Panc1 (cell line): ENCODE results near the gene DYRK1A. TPM values are rescaled to one million over a fixed set of nuclear protein-coding genes. Genes with fewer than 3 reads are reported as not detected.

Experiments
- ATAC-seq: fragments of 200-7000 bp; cut with Tn5 transposase; 2 replicates; pipeline ENCODE4 v1.9.1; 2020; ENCODE audit warnings: mild to moderate bottlenecking, moderate library complexity
- BruUV-seq: library from RNA; stranded (reverse); fragments of 400-500 nt; replicated peaks from 2 replicates; lab custom pipeline; 2021; lab: Mats Ljungman, UMichigan
- CTCF ChIA-PET: fragments of 300-600 bp; sonication (Branson Sonifier 250); formaldehyde crosslinking; loops from one replicate; lab custom pipeline; 2022; ENCODE audit warnings: antibody characterized with exemption; lab: Charles Lee
- POLR2A ChIA-PET: fragments of 300-600 bp; sonication (Branson Sonifier 250); formaldehyde crosslinking; loops from one replicate; lab custom pipeline; 2022; ENCODE audit warnings: antibody characterized with exemption; lab: Charles Lee
- DNase-seq: peaks from one replicate; pipeline ENCODE4 v3.0.0-alpha.2; 2010; ENCODE audit warnings: low read depth, low spot score
- H3K27ac ChIP-seq: 2 replicates; pipeline ENCODE4 v1.5.1; 2011; ENCODE audit warnings: mild to moderate bottlenecking, low read length, inconsistent platforms
- H3K27me3 ChIP-seq: fragments of 200-500 bp; sonication (Bioruptor generic); 2 replicates; pipeline ENCODE4 v1.6.0; 2014; ENCODE audit warnings: low read length, inconsistent platforms; ENCODE audit not compliant: control insufficient read depth, insufficient read depth
- H3K36me3 ChIP-seq: fragments of 200-500 bp; sonication (Bioruptor generic); 2 replicates; pipeline ENCODE4 v1.5.1; 2014; ENCODE audit warnings: inconsistent platforms, mild to moderate bottlenecking, low read length, moderate library complexity; ENCODE audit not compliant: control insufficient read depth, insufficient read depth
- H3K4me1 ChIP-seq: 2 replicates; pipeline ENCODE4 v1.5.1; 2011; ENCODE audit warnings: inconsistent platforms, mild to moderate bottlenecking, low read length, moderate library complexity; ENCODE audit not compliant: control insufficient read depth, insufficient read depth
- H3K4me3 ChIP-seq, 2 experiments: 2 replicates each; pipeline ENCODE4 v1.5.1; 2011 to 2012; ENCODE audit warnings: low read depth in 2 of 2, low read length in 2 of 2, mild to moderate bottlenecking in 2 of 2, inconsistent platforms in 1 of 2, moderate library complexity in 1 of 2
- H3K9me3 ChIP-seq: fragments of 200-500 bp; sonication (Bioruptor generic); 2 replicates; pipeline ENCODE4 v1.5.1; 2014; ENCODE audit warnings: low read depth, mild to moderate bottlenecking, inconsistent platforms, low read length, moderate library complexity; ENCODE audit not compliant: control insufficient read depth, insufficient read depth
- CTCF ChIP-seq: fragments of 450-650 bp; IDR thresholded peaks from 2 replicates; pipeline ENCODE4 v1.5.1; 2017; ENCODE audit warnings: mild to moderate bottlenecking
- POLR2AphosphoS5 ChIP-seq: IDR thresholded peaks from 2 replicates; pipeline ENCODE4 v1.6.1; 2012; ENCODE audit warnings: mild to moderate bottlenecking, low read depth, low read length, moderate library complexity
- REST ChIP-seq, 2 experiments: IDR thresholded peaks; 2 replicates each; pipeline ENCODE4 v1.6.1; 2011 to 2012; ENCODE audit warnings: low read depth in 2 of 2, control low read depth in 1 of 2, low read length in 1 of 2, mild to moderate bottlenecking in 1 of 2, moderate library complexity in 1 of 2; ENCODE audit not compliant: insufficient read depth in 1 of 2
- SIN3A ChIP-seq: IDR thresholded peaks from 2 replicates; pipeline ENCODE4 v1.6.1; 2012; ENCODE audit warnings: low read depth, mild to moderate bottlenecking, low read length, moderate library complexity, borderline replicate concordance; ENCODE audit not compliant: insufficient read depth
- TCF7L2 ChIP-seq: IDR thresholded peaks from 2 replicates; pipeline ENCODE4 v1.6.1; 2011; ENCODE audit warnings: mild to moderate bottlenecking, low read depth, low read length, inconsistent platforms
- in situ Hi-C: cut with HindIII; loops from 2 replicates; pipeline ENCODE4 v1.10.0; 2016; ENCODE audit warnings: low sequenced_read_pairs, low pct_unique_long_range_greater_than_20kb
- intact Hi-C: fragments of 100-400 bp; cut with micrococcal nuclease; formaldehyde crosslinking; loops from one replicate; pipeline ENCODE4 v1.10.0; 2022; ENCODE audit not compliant: unreplicated experiment
- total RNA-seq: library from RNA; stranded (reverse); gene quantifications from one replicate; pipeline ENCODE4 v1.2.1, GENCODE V29; 2021; ENCODE audit not compliant: unreplicated experiment

DYRK1A gene
- total RNA-seq, 1 experiment from 2014 or later, result 36.1 TPM

- intact Hi-C loops, result no loop called here
- no TSS peak for BruUV-seq
Observed at GRCh38 chr21:37335053-37335452, 31.5 kb upstream of the DYRK1A start.

GRCh38 chr21:37337179-37337578, 29.4 kb upstream of the DYRK1A start:
- H3K4me3 ChIP-seq, result no peak overlapping the region
- ChIA-PET CTCF (no interaction called here), POLR2A (no interaction called here)
- H3K27me3 ChIP-seq, result no peaks in the 10 kb centered on the region
- BruUV-seq, result no TSS peak
- DNase-seq, result no peak
- ATAC-seq, result no peak
- H3K27ac ChIP-seq, result no peak overlapping the region
- intact Hi-C loops, result no loop called here
- in situ Hi-C loops, result no loop called here
- H3K9me3 ChIP-seq, result no peaks in the 10 kb centered on the region
- H3K4me1 ChIP-seq, result peaks cover 18% of the 10 kb centered on the region
- no peaks in the 10 kb centered on the region for H3K36me3 ChIP-seq
- TF ChIP-seq TCF7L2 (no peak), REST (IDR thresholded peaks at IDR 0.05; ENCODE audit: insufficient read depth in 1 of 2, low read depth in 2 of 2, low read length in 1 of 2) (no peak), SIN3A (no peak), CTCF (no peak), POLR2AphosphoS5 (no peak)

More at GRCh38 chr21:37335053-37335452, 31.5 kb upstream of the DYRK1A start:
- POLR2A ChIA-PET, result no interaction called here
- Histone ChIP-seq H3K4me1 (peaks cover 18% of the 10 kb centered on the region), H3K36me3 (no peaks in the 10 kb centered on the region), H3K9me3 (no peaks in the 10 kb centered on the region), H3K27ac (no peak overlapping the region; the same call in 1 of the 2 replicates), H3K27me3 (no peaks in the 10 kb centered on the region), H3K4me3 (no peak overlapping the region)
- TF ChIP-seq CTCF (no peak), SIN3A (no peak), POLR2AphosphoS5 (no peak), TCF7L2 (no peak), REST (IDR thresholded peaks at IDR 0.05; ENCODE audit: insufficient read depth in 1 of 2, low read depth in 2 of 2, low read length in 1 of 2) (no peak)
- CTCF ChIA-PET, result no interaction called here
- in situ Hi-C loops, result no loop called here
- no peak for DNase-seq
- ATAC-seq, result no peak
